ENCODE data around the gene SLK.

SLK gene

GRCh38 chr10:104057717-104058116 is 90.8 kb downstream of the SLK start:
- no peak for DNase-seq

GRCh38 chr10:104059364-104059763 is 92.4 kb downstream of the SLK start:
- DNase-seq, result no peak

- DNase-seq, result no peak
Measured at GRCh38 chr10:104061196-104061595, 94.3 kb downstream of the SLK start.

GRCh38 chr10:104065748-104066147 is 98.8 kb downstream of the SLK start:
- no peak for DNase-seq

- no peak for DNase-seq
Measured at GRCh38 chr10:104066945-104067344, 100.0 kb downstream of the SLK start.

GRCh38 chr10:104067525-104067924 is 100.6 kb downstream of the SLK start:
- DNase-seq, result no peak

GRCh38 chr10:104069613-104070012 is 102.7 kb downstream of the SLK start:
- DNase-seq, result no peak

- no peak for DNase-seq
Measured at GRCh38 chr10:104072786-104073185, 105.8 kb downstream of the SLK start.

GRCh38 chr10:104074505-104074904 is 107.6 kb downstream of the SLK start:
- no peak for DNase-seq

- DNase-seq, result no peak
Measured at GRCh38 chr10:104076743-104077160, 109.8 kb downstream of the SLK start.

GRCh38 chr10:104077247-104077646 is 110.3 kb downstream of the SLK start:
- DNase-seq, result no peak

- DNase-seq, result no peak
Measured at GRCh38 chr10:104077663-104078151, 110.8 kb downstream of the SLK start.
